T-helper 2 cell treated with Interferon-gamma antibody and Interleukin-4, amounts not matched to agents 100 ng/mL and 5 ng/mL, for 36 hours (primary cell): Measurements from ENCODE around the gene RPS4Y2. TPM values are rescaled to one million over a fixed set of nuclear protein-coding genes. Genes with fewer than 3 reads are reported as not detected.

ENCODE experiments used
- intact Hi-C: fragments of 100-400 bp; cut with micrococcal nuclease; formaldehyde crosslinking; loops from one replicate; pipeline ENCODE4 v1.15.1; 2023
- total RNA-seq: library from RNA; stranded (reverse); gene quantifications from 2 replicates; pipeline ENCODE4 v1.2.3, GENCODE V29; 2022

Gene RPS4Y2
- total RNA-seq, 1 donor from 2014 or later = 0.50 TPM

DNA sequence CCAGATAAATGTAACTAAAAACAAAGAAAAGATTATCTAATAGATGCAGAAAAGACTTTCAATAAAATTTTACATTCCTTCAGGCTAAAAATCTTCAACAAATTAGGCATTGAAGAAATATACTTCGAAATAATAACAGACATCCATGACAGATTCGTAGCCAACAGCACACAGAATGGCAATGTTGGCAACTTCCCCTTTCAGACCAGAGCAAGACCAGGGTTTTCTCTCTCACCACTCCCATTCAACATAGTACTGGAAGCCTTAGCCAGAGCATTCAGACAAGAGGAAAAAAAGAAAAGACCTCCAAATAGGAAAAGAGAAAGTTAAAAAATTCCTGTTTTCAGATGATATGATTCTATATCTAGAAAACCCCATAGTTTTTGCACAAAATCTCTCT lies 61.2 kb downstream of the RPS4Y2 start:
- intact Hi-C loops = no loop called here

Other genes starting within 250 kb of the RPS4Y2 start
- gene EIF1AY, start 180.3 kb upstream of the RPS4Y2 start, total RNA-seq = 71.5 and 71.8 TPM in 2 replicates